Activated T-cell treated with anti-CD3 and anti-CD28 coated beads for 48 hours (primary cell): Measurements from ENCODE around the gene UBE2G2.

ENCODE experiments used
- DNase-seq: peaks from one replicate; pipeline ENCODE4 v3.0.0-alpha.2; 2020; ENCODE audit warnings: low read depth

UBE2G2 gene

DNA sequence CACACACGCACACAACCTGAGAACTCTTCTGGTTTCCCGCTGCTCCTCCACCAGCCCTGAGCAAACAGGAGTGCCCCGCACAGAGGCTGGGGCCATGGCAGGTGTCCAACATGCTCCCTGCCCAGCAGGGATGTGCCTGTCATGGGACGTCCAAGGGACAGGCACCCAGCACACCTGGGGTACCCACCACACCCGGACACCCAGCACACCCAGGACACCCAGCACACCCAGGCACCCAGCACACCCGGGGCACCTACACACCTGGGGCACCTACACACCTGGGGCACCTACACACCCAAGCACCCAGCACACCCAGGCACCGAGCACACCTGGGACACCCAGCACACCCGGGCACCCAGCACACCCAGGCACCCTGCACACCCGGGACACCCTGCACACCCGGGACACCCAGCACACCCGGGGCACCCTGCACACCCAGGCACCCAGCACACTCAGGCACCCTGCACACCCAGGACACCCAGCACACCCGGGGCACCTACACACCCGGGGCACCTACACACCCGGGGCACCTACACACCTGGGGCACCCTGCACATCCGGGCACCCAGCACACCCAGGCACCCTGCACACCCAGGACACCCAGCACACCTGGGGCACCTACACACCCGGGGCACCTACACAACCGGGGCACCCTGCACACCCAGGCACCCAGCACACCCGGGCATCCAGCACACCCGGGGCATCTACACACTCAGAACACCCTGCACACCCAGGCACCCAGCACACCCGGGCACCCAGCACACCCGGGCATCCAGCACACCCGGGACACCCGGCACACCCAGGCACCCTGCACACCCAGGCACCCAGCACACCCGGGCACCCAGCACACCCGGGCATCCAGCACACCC, 37.9 kb downstream of the UBE2G2 start:
- no peak for DNase-seq

DNA sequence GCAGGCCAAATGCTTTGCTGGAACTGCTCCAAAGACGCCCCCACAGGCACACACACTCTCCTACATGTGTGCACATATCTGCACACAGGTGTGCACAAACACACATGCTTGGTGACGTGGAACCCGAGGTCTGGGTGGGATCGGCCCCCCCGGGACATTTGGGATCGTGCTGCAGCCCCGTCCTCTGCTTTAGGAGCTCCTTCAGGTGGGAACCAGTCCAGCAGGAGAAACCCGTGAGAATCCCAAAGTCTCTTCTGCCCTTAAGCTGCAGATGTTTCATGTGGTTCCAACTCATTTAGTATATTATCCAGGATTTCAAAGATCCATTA, 38.6 kb downstream of the UBE2G2 start:
- no peak for DNase-seq

DNA sequence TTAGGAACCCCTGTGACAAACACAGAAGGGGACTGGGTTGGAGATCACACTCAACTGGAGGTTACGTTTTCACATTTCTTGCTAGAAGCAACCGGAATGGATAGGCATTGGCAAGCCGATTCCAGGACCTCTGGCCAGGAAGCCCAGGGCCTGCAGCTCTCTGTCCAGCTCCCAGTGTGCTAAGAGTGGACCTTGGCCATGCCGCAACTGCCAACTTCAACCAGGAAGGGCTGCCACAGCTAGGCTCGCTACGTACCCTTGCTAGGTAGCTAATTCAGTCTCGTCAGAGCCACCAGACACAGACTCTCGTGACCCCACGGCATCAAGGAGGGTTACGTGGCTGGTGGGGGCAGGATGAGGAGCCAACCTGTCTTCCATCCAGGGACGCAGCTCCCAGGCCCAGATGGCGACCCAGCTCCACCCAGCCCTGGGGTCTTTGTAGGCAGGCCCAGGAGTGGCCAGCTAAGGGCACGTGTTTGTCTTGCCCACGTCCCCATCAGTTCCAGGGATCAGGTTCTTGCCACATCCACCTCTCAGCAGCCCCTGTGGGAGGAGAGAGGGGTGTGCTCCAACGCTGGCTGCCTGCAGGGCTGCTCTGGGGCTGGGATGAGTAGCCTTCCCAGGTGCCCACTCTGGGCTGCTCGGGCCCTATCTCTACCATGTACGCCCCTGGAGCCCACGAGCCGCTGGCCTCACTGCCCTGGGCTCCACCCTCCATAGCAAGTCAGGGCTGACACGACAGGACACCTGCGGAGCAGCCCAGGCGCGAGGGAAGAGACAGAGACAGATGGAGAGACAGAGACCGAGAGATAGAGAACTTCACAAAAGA, 39.2 kb downstream of the UBE2G2 start:
- DNase-seq = no peak

GRCh38 chr21:44761747-44762208, 39.8 kb downstream of the UBE2G2 start:
- DNase-seq = no peak

DNA sequence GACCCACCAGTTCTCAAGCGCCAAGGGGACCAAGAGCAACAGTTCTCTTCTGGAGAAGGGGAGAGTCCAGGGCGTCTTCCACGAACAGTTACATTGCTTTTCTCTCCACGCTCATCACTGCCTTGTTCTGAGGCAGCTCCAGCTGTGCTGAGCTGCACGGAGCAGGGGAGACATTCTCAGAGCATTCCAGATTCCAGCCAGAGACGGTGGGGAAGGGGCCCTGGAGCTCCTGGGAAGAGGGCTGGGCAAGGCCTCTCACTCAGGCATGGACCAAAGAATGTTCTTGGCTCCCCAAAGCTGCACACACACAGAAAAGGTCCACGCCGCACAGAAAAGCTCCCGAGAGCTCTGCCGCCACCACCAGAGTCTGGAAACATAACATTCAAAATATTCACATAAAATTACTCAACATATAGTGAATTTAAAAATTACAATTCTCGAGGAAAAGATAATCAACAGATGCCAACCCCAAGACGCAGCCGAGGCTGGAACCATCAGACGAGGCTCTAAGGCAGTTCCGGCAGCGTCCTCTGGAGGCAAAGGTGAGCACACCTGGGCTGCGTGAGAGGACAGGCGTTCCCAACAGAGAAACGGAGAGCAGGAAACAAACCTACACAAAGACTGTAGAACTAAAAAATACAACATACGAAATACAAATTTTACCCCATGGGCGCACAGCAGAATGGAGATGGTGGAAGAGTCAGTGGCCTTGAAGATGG, 40.5 kb downstream of the UBE2G2 start:
- no peak for DNase-seq

DNA sequence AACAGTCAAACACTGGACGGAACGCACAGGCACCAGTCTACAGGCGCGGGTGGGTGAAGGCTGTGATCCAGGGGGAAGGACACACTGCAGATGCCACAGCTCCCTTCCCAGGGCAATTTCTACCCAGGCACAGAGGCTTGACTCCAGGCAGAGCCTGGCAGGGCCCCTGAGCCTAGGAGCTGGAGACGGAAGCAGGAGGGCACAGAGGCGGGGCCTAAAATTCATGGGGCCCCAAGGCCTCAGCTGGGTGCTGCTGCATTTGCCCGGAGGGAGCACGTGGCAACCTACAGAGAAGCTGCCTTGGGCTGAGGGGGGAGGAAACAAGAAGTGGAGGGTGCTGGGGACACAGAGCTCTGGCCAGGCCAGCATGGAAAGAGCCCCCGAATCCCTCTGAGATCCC, 41.2 kb downstream of the UBE2G2 start:
- no peak for DNase-seq

DNA sequence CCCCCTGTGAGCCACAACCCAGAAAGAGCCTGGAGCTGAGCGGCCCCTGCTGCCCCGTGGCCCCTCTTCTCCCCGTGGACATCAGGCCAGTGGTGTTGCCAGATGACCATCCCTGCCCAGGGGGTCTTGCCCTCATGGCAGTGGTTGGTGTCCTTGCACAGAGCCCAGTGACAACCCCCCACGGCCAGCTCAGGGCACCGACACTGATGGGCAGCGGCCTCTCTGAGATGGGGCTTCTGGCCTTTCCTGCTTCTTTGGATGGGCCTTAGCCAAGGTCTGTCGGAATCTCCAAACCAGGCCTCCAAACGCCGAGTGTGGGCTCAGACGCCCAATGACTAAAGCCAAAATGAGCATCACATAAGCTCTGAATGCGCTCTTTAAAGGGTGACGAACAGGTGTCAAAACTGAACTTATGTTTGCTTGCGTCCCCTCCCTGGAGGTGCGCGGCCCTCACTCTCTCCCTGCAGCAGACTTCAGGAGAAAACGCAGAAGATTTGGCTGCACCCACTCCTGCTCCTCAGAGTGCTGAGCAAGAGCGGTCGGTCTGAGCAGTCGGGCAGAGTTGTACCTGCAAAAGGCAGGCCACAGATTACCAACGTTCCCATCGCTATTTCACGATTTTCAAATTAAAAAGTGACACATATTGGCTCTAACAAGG, 41.9 kb downstream of the UBE2G2 start:
- DNase-seq = no peak

GRCh38 chr21:44758781-44759627, 42.6 kb downstream of the UBE2G2 start:
- DNase-seq = no peak

GRCh38 chr21:44758141-44758561, 43.5 kb downstream of the UBE2G2 start:
- no peak for DNase-seq

GRCh38 chr21:44757731-44758130, 43.9 kb downstream of the UBE2G2 start:
- DNase-seq = no peak

- DNase-seq = no peak
Measured at GRCh38 chr21:44756423-44757185, 45.0 kb downstream of the UBE2G2 start.

- no peak for DNase-seq
Measured at GRCh38 chr21:44755227-44755626, 46.4 kb downstream of the UBE2G2 start.

- DNase-seq = no peak
Measured at GRCh38 chr21:44753357-44753756, 48.3 kb downstream of the UBE2G2 start.

DNA sequence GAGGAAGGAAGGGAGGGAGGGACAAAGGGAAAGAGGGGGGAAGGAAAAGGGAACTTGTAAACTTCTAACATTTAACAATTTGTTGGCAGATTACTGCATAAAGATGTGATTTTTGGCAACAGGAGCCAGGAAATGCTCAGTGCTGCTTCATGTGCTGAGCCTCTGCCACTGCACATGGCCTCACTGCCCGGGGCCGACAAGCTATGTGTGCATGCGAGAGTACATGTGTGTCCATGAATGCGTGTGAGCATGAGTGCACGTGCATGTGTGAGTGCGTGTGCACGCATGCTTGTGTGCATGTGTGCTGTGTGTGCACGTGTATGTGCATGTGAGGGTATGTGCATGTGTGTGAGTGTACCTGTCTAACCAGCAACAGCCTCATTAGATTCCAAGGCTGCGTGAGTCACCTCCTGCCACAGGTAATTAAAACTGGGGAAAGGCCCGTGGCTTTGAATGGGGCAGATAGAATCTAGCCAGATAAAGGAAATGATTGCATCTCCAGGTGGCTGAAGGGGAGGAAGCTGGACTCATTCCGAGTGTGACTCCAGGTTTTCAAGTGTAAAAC, 48.9 kb downstream of the UBE2G2 start:
- DNase-seq = no peak

DNA sequence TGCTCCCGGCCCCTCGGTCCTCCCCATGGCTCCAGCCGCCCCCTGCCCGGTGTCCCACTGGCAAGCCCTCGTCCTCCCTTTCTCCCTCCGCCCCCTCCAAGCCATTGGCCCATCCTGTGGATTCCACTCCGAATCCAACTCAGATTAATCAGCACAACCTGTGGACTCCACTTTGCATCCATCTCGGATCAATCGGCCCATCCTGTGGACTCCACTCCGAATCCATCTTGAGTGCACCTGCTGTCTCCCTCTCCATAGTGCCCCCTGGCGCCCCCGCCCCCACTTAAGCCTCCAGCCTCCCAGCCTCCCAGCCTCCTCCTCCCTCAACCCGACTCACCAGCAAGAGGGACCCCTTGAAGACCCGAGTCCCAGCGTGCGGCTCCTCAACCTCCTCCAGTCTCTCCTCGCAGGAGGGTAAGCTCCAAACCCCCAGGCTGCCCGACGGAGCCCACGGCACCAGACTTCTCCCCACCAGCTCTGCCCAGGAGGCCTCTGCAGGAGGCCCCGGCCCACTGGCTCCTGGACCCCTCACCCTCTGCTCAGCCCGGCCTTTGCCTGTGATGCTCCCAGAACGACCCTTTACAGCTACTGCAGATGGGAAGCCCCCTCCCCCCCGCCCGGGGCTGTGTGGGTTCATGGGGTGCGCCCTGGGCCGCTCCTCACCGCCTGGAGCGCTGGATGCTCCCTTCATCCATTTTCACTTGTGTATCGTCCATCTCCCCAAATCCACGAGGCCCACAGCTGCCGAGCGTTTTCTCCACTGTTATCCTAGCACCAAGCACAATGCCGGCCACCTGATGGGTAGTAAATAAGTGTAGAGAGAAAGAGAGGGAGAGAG, 49.6 kb downstream of the UBE2G2 start:
- DNase-seq = no peak

- DNase-seq = no peak
Measured at GRCh38 chr21:44751186-44751798, 50.3 kb downstream of the UBE2G2 start.

GRCh38 chr21:44750675-44751025, 51.0 kb downstream of the UBE2G2 start:
- no peak for DNase-seq

- no peak for DNase-seq
Measured at GRCh38 chr21:44749759-44750674, 51.6 kb downstream of the UBE2G2 start.
